Smooth muscle cell (in vitro differentiated cells): ENCODE measurements around the gene CIBAR2. TPM values are rescaled to one million over a fixed set of nuclear protein-coding genes. Genes with fewer than 3 reads are reported as not detected.

Experiments used
- DNase-seq: peaks from one replicate; lab custom pipeline; 2025; ENCODE audit not compliant: unreplicated experiment; lab: John Stamatoyannopoulos, UW
- H2AFZ ChIP-seq: fragments of 200-600 bp; sonication (generic); 2 replicates; pipeline ENCODE4 v1.6.0; 2016; ENCODE audit warnings: antibody characterized with exemption, low read depth, mild to moderate bottlenecking
- H3F3A ChIP-seq: fragments of 200-600 bp; sonication (generic); 2 replicates; pipeline ENCODE4 v1.6.0; 2017; ENCODE audit warnings: antibody characterized with exemption, low read depth
- H3K27ac ChIP-seq: fragments of 200-600 bp; sonication (generic); 2 replicates; pipeline ENCODE4 v1.5.1; 2016; ENCODE audit warnings: low read depth, mild to moderate bottlenecking
- H3K27me3 ChIP-seq: fragments of 200-600 bp; sonication (generic); 2 replicates; pipeline ENCODE4 v1.6.1; 2016; ENCODE audit warnings: low read depth, mild to moderate bottlenecking
- H3K36me3 ChIP-seq: fragments of 200-600 bp; sonication (generic); 2 replicates; pipeline ENCODE4 v1.5.1; 2016; ENCODE audit warnings: low read depth
- H3K4me1 ChIP-seq: fragments of 200-600 bp; sonication (generic); 2 replicates; pipeline ENCODE4 v1.5.1; 2016; ENCODE audit warnings: low read depth
- H3K4me2 ChIP-seq: fragments of 200-600 bp; sonication (generic); 2 replicates; pipeline ENCODE4 v1.6.0; 2016; ENCODE audit warnings: mild to moderate bottlenecking
- H3K4me3 ChIP-seq: fragments of 200-600 bp; sonication (generic); 2 replicates; pipeline ENCODE4 v1.5.1; 2016; ENCODE audit warnings: mild to moderate bottlenecking
- H3K79me2 ChIP-seq: fragments of 200-600 bp; sonication (generic); 2 replicates; pipeline ENCODE4 v1.6.0; 2016; ENCODE audit warnings: low read depth, mild to moderate bottlenecking
- H3K9ac ChIP-seq: fragments of 200-600 bp; sonication (generic); 2 replicates; pipeline ENCODE4 v1.6.0; 2016; ENCODE audit warnings: low read depth
- H3K9me3 ChIP-seq: fragments of 200-600 bp; sonication (generic); replicated peaks from 2 replicates; pipeline ENCODE4 v1.5.1; 2016; ENCODE audit warnings: low read depth
- H4K20me1 ChIP-seq: fragments of 200-600 bp; sonication (generic); 2 replicates; pipeline ENCODE4 v1.6.0; 2016; ENCODE audit warnings: low read depth
- CTCF ChIP-seq: fragments of 200-600 bp; sonication (generic); IDR thresholded peaks from 2 replicates; pipeline ENCODE4 v1.5.1; 2017; ENCODE audit warnings: borderline replicate concordance, mild to moderate bottlenecking, antibody characterized with exemption; ENCODE audit not compliant: insufficient read depth, poor library complexity, severe bottlenecking
- WGBS: methylation state at CpG from one replicate; pipeline ENCODE4 v1.1.7; 2016; ENCODE audit warnings: low lambda C conversion rate; 5-methylcytosine and 5-hydroxymethylcytosine counted together
- polyA plus RNA-seq: library from polyadenylated mRNA; unstranded; fragments of >200 nt; fragmentation: Nextera tagmentation; extraction: Ambion mirVana; gene quantifications from 2 replicates; pipeline ENCODE4 v1.2.1, GENCODE V29; 2016
- total RNA-seq: library from RNA; depleted of rRNA; stranded (reverse); fragments of >200 nt; gene quantifications from 2 replicates; pipeline ENCODE4 v1.2.3, GENCODE V29; 2014

The CIBAR2 gene
- total and polyA plus RNA-seq, 2 experiments from 2014 or later, result not detected

GRCh38 chr16:85151603-85152413, 39.5 kb upstream of the CIBAR2 start:
- Histone ChIP-seq H2AFZ (peak overlapping the region; percentile 59), H3K79me2 (no peaks in the 10 kb centered on the region)

GRCh38 chr16:85151079-85151602, 38.9 kb upstream of the CIBAR2 start:
- Histone ChIP-seq H3K36me3 (no peaks in the 10 kb centered on the region), H3K4me3 (no peak overlapping the region), H3K4me1 (peaks cover 8% of the 10 kb centered on the region), H3K9me3 (no peaks in the 10 kb centered on the region), H4K20me1 (no peaks in the 10 kb centered on the region), H3K27me3 (no peaks in the 10 kb centered on the region), H3K4me2 (peak overlapping the region; percentile 46), H3K9ac (no peak overlapping the region), H3K27ac (no peak overlapping the region), H3F3A (peaks cover 5% of the 10 kb centered on the region), H3K79me2 (no peaks in the 10 kb centered on the region), H2AFZ (peak overlapping the region; percentile 59)
- TF ChIP-seq CTCF, result no peak
- DNase-seq, result no peak
- WGBS, result 88% methylated on average over 11 of the region's 11 CpGs

More at GRCh38 chr16:85151603-85152413, 39.5 kb upstream of the CIBAR2 start:
- H3K27ac ChIP-seq, result peak overlapping the region; percentile 50
- peak; percentile 69 for DNase-seq
- peak overlapping the region; percentile 46 for H3K4me2 ChIP-seq
- WGBS, result 50% methylated on average over 23 of the region's 24 CpGs
- no peaks in the 10 kb centered on the region for H3K9me3 ChIP-seq
- no peak for TF ChIP-seq CTCF
- peaks cover 5% of the 10 kb centered on the region for H3F3A ChIP-seq
- peaks cover 8% of the 10 kb centered on the region for H3K4me1 ChIP-seq
- H3K4me3 ChIP-seq, result no peak overlapping the region
- no peaks in the 10 kb centered on the region for H4K20me1 ChIP-seq
- no peaks in the 10 kb centered on the region for H3K27me3 ChIP-seq
- H3K36me3 ChIP-seq, result no peaks in the 10 kb centered on the region
- no peak overlapping the region for H3K9ac ChIP-seq

- 94% methylated on average over 9 of the region's 9 CpGs for WGBS
- H3K36me3 ChIP-seq, result no peaks in the 10 kb centered on the region
- H3K9me3 ChIP-seq, result no peaks in the 10 kb centered on the region
- no peak for DNase-seq
- H4K20me1 ChIP-seq, result no peaks in the 10 kb centered on the region
- H3K4me2 ChIP-seq, result no peak overlapping the region
- H3K79me2 ChIP-seq, result no peaks in the 10 kb centered on the region
- no peak for TF ChIP-seq CTCF
- H3K27ac ChIP-seq, result no peak overlapping the region
- no peak overlapping the region for H3K9ac ChIP-seq
- peaks cover 8% of the 10 kb centered on the region for H3K4me1 ChIP-seq
- no peak overlapping the region for H3K4me3 ChIP-seq
- no peaks in the 10 kb centered on the region for H3K27me3 ChIP-seq
- H3F3A ChIP-seq, result peaks cover 5% of the 10 kb centered on the region
- H2AFZ ChIP-seq, result no peak overlapping the region
Observed at GRCh38 chr16:85150331-85150940, 38.2 kb upstream of the CIBAR2 start.
